Smooth muscle cell of trachea (primary cell): ENCODE data around the gene ST8SIA2. TPM values are rescaled to one million over a fixed set of nuclear protein-coding genes. Genes with fewer than 3 reads are reported as not detected.

Experiments used
- total RNA-seq: library from RNA; depleted of rRNA; stranded (reverse); fragments of >200 nt; gene quantifications from 2 replicates; pipeline ENCODE4 v1.2.1, GENCODE V29; 2014

ST8SIA2 gene
- under 0.01 TPM in 1 of 2 replicates, not detected in the other for total RNA-seq

GRCh38 chr15:92393071-92393979 is at the start of gene ST8SIA2:
ST8SIA2 (plus strand) TSS chr15:92393881; CDS start chr15:92394065, 184 bp downstream.

